ENCODE measurements around the gene OSBP2.

DNA sequence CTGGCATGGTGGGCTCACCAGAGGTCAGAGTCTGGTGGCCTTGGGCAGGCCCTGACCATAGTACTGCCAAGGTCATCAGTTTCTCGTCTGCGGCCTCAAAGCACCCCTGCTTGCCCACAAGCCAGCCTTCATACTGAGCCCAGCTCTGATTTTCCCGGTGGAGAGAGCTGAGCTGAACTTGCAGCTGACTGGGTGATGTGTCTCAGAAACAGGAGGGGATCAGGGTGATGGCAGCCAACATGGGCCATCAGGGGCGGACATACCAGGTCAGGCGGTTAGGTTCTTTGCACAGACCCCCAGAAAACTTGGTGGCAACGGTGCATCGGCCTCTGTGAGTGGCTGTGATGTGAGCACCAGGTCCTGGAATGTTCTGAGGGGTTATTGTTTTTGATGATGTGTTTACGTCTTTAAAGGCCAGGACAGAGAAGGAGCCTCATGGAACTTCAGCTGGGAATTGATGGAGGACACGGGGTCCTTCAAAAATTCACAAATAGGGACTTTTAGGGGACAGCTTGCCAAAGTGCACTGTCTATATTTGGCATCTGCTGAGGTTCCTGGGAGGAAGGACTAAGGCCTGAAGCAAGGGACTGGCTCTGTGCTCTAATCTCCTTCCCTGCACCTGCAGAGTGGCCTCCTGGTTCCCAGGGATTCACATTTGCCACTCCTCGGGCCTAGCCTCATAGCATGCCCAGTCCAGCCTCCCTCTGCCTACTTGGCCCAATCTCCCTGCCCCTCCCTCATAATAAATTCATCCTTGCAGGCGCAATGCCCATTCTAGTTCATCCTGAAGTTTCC is 131.2 kb downstream of the OSBP2 start:
- TF ChIP-seq, protein P1, sequence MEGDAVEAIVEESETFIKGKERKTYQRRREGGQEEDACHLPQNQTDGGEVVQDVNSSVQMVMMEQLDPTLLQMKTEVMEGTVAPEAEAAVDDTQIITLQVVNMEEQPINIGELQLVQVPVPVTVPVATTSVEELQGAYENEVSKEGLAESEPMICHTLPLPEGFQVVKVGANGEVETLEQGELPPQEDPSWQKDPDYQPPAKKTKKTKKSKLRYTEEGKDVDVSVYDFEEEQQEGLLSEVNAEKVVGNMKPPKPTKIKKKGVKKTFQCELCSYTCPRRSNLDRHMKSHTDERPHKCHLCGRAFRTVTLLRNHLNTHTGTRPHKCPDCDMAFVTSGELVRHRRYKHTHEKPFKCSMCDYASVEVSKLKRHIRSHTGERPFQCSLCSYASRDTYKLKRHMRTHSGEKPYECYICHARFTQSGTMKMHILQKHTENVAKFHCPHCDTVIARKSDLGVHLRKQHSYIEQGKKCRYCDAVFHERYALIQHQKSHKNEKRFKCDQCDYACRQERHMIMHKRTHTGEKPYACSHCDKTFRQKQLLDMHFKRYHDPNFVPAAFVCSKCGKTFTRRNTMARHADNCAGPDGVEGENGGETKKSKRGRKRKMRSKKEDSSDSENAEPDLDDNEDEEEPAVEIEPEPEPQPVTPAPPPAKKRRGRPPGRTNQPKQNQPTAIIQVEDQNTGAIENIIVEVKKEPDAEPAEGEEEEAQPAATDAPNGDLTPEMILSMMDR (IDR thresholded peaks at IDR 0.05) = no peak
- no peak for TF ChIP-seq POLR2A (IDR thresholded peaks at IDR 0.05)

All from right lobe of liver (tissue), 4 donors.